ENCODE measurements around the gene HOXD4. TPM values are rescaled to one million over a fixed set of nuclear protein-coding genes. Genes with fewer than 3 reads are reported as not detected.
A peak's percentile ranks its signal among the peaks of the same experiment; 100 is the strongest.

HOXD4 gene
- 7.2 and 9.6 TPM in 2 replicates for total RNA-seq (2014; rRNA removed; shearing (Covaris generic))

- DNase-seq (ENCODE audit: low read depth) = peak; percentile 61
Observed at GRCh38 chr2:176151442-176152287, at the start of gene HOXD4. Gene HOXD4 (plus strand): TSS chr2:176151550. CDS start chr2:176151634, 84 bp downstream.

GRCh38 chr2:176101842-176102241, 49.5 kb upstream of the HOXD4 start:
- DNase-seq (ENCODE audit: low read depth) = no peak

- no peak for DNase-seq (ENCODE audit: low read depth)
Observed at GRCh38 chr2:176102309-176102866, 49.0 kb upstream of the HOXD4 start.

- no peak for DNase-seq (ENCODE audit: low read depth)
Observed at GRCh38 chr2:176103194-176103593, 48.2 kb upstream of the HOXD4 start.

- no peak for DNase-seq (ENCODE audit: low read depth)
Observed at GRCh38 chr2:176103742-176104315, 47.5 kb upstream of the HOXD4 start.

- DNase-seq (ENCODE audit: low read depth) = no peak
Observed at GRCh38 chr2:176104316-176105077, 46.9 kb upstream of the HOXD4 start.

GRCh38 chr2:176105078-176105729, 46.1 kb upstream of the HOXD4 start:
- DNase-seq (ENCODE audit: low read depth) = no peak

GRCh38 chr2:176105730-176106580, 45.4 kb upstream of the HOXD4 start:
- DNase-seq (ENCODE audit: low read depth) = no peak

GRCh38 chr2:176106581-176107539, 44.5 kb upstream of the HOXD4 start, which contains the start of gene HOXD11:
Gene HOXD11 (plus strand): TSS chr2:176107280. CDS start chr2:176107356, 76 bp downstream.
- no peak for DNase-seq (ENCODE audit: low read depth)

- no peak for DNase-seq (ENCODE audit: low read depth)
Observed at GRCh38 chr2:176107731-176108181, 43.6 kb upstream of the HOXD4 start.

GRCh38 chr2:176109192-176109901, 42.0 kb upstream of the HOXD4 start:
- no peak for DNase-seq (ENCODE audit: low read depth)

GRCh38 chr2:176109946-176110345, 41.4 kb upstream of the HOXD4 start:
- DNase-seq (ENCODE audit: low read depth) = no peak

GRCh38 chr2:176110415-176111308, 40.7 kb upstream of the HOXD4 start:
- DNase-seq (ENCODE audit: low read depth) = no peak

- DNase-seq (ENCODE audit: low read depth) = peak; percentile 60
Observed at GRCh38 chr2:176111309-176111663, 40.1 kb upstream of the HOXD4 start.

- no peak for DNase-seq (ENCODE audit: low read depth)
Observed at GRCh38 chr2:176111846-176112374, 39.4 kb upstream of the HOXD4 start.

- DNase-seq (ENCODE audit: low read depth) = no peak
Observed at GRCh38 chr2:176112375-176113302, 38.7 kb upstream of the HOXD4 start.

Data from RPMI7951 (cell line).